Measurements from ENCODE around the gene MEX3C. TPM values are rescaled to one million over a fixed set of nuclear protein-coding genes. Genes with fewer than 3 reads are reported as not detected.

The MEX3C gene
- total RNA-seq, 2 experiments from 2014 or later, result 51.5 to 52.6 TPM

GRCh38 chr18:51169731-51170130 is 27.8 kb downstream of the MEX3C start:
- ATAC-seq, result no peak
- ChIA-PET CTCF (interaction anchor here (0.7 to 2.4 kb wide), 6 partner anchors 10 to 36 kb away, joined by 3 to 9 read pairs (median 4); no protein-coding TSS in a partner anchor), POLR2A (interaction anchor here (1.0 to 1.4 kb wide), 3 partner anchors 10 to 27 kb away, joined by 3 to 4 read pairs (median 4); no protein-coding TSS in a partner anchor)
- Mint-ChIP-seq H3K36me3 (ENCODE audit: low read depth) (peaks cover 23% of the 10 kb centered on the region), H3K4me3 (no peak overlapping the region), H3K4me1 (ENCODE audit: low read depth) (peaks cover 68% of the 10 kb centered on the region), H3K9me3 (peaks cover 3% of the 10 kb centered on the region), H3K27me3 (no peaks in the 10 kb centered on the region), H3K27ac (peak overlapping the region; percentile 97)
- TF ChIP-seq CTCF (IDR thresholded peaks at IDR 0.05), result no peak
- no peak for DNase-seq
- intact Hi-C loops (cut with micrococcal nuclease), result loop anchor here (2.0 kb wide), 1 partner anchor 17 kb away; no protein-coding TSS in a partner anchor

- ATAC-seq (peak; percentile 24), DNase-seq (no peak)
- peak overlapping the region; percentile 97 for H3K27ac Mint-ChIP-seq
- peaks cover 3% of the 10 kb centered on the region for H3K9me3 Mint-ChIP-seq
- intact Hi-C loops (cut with micrococcal nuclease), result no loop called here
- peaks cover 21% of the 10 kb centered on the region for H3K36me3 Mint-ChIP-seq (ENCODE audit: low read depth)
- peak overlapping the region; percentile 29 for H3K4me3 Mint-ChIP-seq
- peaks cover 68% of the 10 kb centered on the region for H3K4me1 Mint-ChIP-seq (ENCODE audit: low read depth)
- CTCF ChIA-PET, result interaction anchor here (0.7 to 2.4 kb wide), 6 partner anchors 9 to 35 kb away, joined by 3 to 9 read pairs (median 4); no protein-coding TSS in a partner anchor
- POLR2A ChIA-PET, result interaction anchor here (0.6 to 1.0 kb wide), 4 partner anchors 10 to 296 kb away, joined by 3 to 4 read pairs (median 3); no protein-coding TSS in a partner anchor
- no peak for TF ChIP-seq CTCF (IDR thresholded peaks at IDR 0.05)
- H3K27me3 Mint-ChIP-seq, result no peaks in the 10 kb centered on the region
These were observed 28.4 kb downstream of the MEX3C start for GRCh38 chr18:51168960-51169662.

- intact Hi-C loops (cut with micrococcal nuclease), result no loop called here
- POLR2A ChIA-PET, result interaction anchor here (0.7 to 1.4 kb wide), 4 partner anchors 14 to 92 kb away, joined by 3 to 4 read pairs (median 4); no protein-coding TSS in a partner anchor
- Mint-ChIP-seq H3K36me3 (ENCODE audit: low read depth) (peaks cover 15% of the 10 kb centered on the region), H3K9me3 (peaks cover 3% of the 10 kb centered on the region), H3K4me3 (no peak overlapping the region), H3K4me1 (ENCODE audit: low read depth) (peaks cover 68% of the 10 kb centered on the region), H3K27me3 (no peaks in the 10 kb centered on the region), H3K27ac (peak overlapping the region; percentile 97)
- no peak for ATAC-seq
- CTCF ChIA-PET, result interaction anchor here (1.4 to 2.4 kb wide), 4 partner anchors 8 to 20 kb away, joined by 3 to 9 read pairs (median 4); no protein-coding TSS in a partner anchor
- TF ChIP-seq CTCF (IDR thresholded peaks at IDR 0.05), result no peak
- no peak for DNase-seq
These were observed 29.3 kb downstream of the MEX3C start for GRCh38 chr18:51168026-51168742.

- TF ChIP-seq CTCF (IDR thresholded peaks at IDR 0.05), result no peak
- H3K9me3 Mint-ChIP-seq, result peaks cover 3% of the 10 kb centered on the region
- CTCF ChIA-PET, result interaction anchor here (1.2 kb wide), 1 partner anchor 30 kb away, joined by 5 read pairs; no protein-coding TSS in a partner anchor
- no peak overlapping the region for H3K27ac Mint-ChIP-seq
- peaks cover 49% of the 10 kb centered on the region for H3K4me1 Mint-ChIP-seq (ENCODE audit: low read depth)
- DNase-seq, result no peak
- intact Hi-C loops (cut with micrococcal nuclease), result no loop called here
- POLR2A ChIA-PET, result interaction anchor here (1.1 to 4.2 kb wide), 3 partner anchors 11 to 22 kb away, joined by 3 to 25 read pairs (median 4); no protein-coding TSS in a partner anchor
- H3K27me3 Mint-ChIP-seq, result no peaks in the 10 kb centered on the region
- ATAC-seq, result no peak
- H3K4me3 Mint-ChIP-seq, result no peak overlapping the region
- H3K36me3 Mint-ChIP-seq (ENCODE audit: low read depth), result peaks cover 7% of the 10 kb centered on the region
These were observed 32.2 kb downstream of the MEX3C start for GRCh38 chr18:51165296-51165695.
